ENCODE measurements around the gene KLRF2.

GRCh38 chr12:9856151-9856550 lies 25.1 kb upstream of the KLRF2 start:
- TF ChIP-seq, protein P1, sequence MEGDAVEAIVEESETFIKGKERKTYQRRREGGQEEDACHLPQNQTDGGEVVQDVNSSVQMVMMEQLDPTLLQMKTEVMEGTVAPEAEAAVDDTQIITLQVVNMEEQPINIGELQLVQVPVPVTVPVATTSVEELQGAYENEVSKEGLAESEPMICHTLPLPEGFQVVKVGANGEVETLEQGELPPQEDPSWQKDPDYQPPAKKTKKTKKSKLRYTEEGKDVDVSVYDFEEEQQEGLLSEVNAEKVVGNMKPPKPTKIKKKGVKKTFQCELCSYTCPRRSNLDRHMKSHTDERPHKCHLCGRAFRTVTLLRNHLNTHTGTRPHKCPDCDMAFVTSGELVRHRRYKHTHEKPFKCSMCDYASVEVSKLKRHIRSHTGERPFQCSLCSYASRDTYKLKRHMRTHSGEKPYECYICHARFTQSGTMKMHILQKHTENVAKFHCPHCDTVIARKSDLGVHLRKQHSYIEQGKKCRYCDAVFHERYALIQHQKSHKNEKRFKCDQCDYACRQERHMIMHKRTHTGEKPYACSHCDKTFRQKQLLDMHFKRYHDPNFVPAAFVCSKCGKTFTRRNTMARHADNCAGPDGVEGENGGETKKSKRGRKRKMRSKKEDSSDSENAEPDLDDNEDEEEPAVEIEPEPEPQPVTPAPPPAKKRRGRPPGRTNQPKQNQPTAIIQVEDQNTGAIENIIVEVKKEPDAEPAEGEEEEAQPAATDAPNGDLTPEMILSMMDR (IDR thresholded peaks at IDR 0.05): no peak
- no peak for TF ChIP-seq POLR2AphosphoS5 (IDR thresholded peaks at IDR 0.05)
- TF ChIP-seq EP300 (IDR thresholded peaks at IDR 0.05): no peak
- no peak for TF ChIP-seq POLR2A (IDR thresholded peaks at IDR 0.05)

Measured in stomach (tissue), 4 donors.